ENCODE data around the gene ECEL1.

ECEL1 gene

DNA sequence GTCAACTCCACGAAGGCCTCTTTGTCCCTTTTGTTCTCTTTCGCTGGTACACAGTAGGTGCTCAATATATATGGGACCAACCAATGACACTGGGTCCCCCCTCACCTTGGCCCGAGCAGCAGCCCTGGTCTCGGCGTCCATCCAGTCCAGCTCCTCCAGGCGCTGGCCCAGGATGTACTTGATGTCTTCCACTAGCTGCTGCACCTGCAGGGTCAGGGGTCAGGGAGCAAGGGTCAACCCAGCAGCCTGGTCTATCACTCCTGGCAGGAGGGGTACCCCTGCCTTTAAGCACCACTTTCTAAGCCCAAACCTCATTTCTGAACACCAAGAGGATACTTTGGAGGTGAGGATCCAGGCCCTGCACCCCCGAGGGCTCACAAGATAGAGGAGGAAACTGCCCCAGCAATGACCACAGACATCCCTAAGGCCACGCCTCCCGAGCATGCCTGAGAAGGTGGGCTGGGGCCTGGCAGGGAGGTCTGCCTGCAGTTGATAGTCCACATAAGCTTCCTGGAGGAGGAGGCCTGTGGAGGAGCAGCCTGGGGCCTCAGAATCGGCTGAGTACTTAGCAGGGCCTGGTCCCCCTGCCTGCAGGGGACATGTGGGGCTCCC, 4.2 kb downstream of the ECEL1 start:
- TF ChIP-seq ZSCAN23 (tag by site-specific recombination; IDR thresholded peaks at IDR 0.05), result no peak
- no peaks in the 10 kb centered on the region for H3K9me3 ChIP-seq (ENCODE audit: control insufficient read depth, insufficient read depth, low read depth, low read length)
- peaks cover 0 to 8% of the 10 kb centered on the region in 2 experiments; a peak in 1 of 3 replicates for H3K36me3 ChIP-seq (ENCODE audit: control insufficient read depth in 2 of 2, insufficient read depth in 1 of 2, low read length in 2 of 2)
- CTCF ChIA-PET, result no interaction called here
- no peak overlapping the region for H3K27ac ChIP-seq (ENCODE audit: extremely low read depth, low read depth, low read length)
- no peak overlapping the region for H3K4me3 ChIP-seq (ENCODE audit: low read depth, low read length)
- no peaks in the 10 kb centered on the region for H3K4me1 ChIP-seq (ENCODE audit: control insufficient read depth, insufficient read depth, low read length)
- POLR2A ChIA-PET, result no interaction called here

DNA sequence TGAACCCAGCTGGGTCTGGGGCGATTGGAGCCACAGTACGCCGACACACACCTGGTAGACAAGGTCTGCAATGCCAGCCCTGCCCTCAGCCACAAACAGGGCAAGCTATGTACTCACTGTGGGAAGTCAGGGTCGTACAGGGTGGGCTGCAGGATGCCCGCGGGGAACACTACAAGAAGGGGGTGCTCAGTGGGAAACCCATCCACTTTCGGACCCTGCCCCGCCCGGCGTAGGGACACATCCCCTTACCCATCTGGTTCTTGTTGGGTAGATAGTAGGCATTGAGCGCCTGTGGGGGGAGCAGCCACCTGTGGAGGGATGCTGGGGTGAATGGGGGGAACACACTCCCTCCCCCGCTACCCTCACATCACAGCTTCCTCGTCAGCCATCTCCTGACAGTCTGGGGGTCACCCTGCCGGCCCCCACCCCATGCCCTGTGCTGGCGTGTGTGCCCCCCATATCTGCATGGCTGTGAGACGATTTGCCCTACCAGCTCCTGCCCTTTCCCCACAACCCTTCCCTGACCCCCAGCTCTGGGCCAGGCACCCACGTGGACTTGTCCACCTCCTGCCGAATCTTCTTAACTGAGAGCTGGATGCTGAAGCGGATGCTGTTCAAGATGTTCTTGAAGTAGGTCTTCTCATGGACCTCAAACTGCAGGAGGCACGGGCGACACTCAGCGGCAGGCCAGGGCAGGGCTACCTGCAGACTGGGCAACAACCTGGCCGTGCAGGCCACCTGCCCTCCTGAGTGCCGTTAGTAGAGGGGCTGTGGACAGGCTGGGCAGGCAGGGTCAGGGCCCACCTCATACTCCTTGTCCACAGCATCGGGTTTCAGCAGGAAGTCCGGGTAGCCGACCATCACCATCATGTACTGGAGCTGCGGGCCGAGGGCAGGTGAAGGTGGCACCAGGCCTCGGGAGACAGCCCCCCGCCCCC, 5.1 kb downstream of the ECEL1 start:
- TF ChIP-seq, protein P1, sequence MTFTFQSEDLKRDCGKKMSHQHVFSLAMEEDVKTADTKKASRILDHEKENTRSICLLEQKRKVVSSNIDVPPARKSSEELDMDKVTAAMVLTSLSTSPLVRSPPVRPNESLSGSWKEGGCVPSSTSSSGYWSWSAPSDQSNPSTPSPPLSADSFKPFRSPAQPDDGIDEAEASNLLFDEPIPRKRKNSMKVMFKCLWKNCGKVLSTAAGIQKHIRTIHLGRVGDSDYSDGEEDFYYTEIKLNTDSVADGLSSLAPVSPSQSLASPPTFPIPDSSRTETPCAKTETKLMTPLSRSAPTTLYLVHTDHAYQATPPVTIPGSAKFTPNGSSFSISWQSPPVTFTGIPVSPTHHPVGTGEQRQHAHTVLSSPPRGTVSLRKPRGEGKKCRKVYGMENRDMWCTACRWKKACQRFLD (tag by site-specific recombination; IDR thresholded peaks at IDR 0.05), result no peak
- TF ChIP-seq FEZF1 (tag by site-specific recombination; IDR thresholded peaks at IDR 0.05), result no peak
- no peak for TF ChIP-seq ZNF37A (tag by site-specific recombination; IDR thresholded peaks at IDR 0.05)
- TF ChIP-seq ZNF169 (tag by site-specific recombination; IDR thresholded peaks at IDR 0.05), result no peak
- no peak for TF ChIP-seq ZIC2 (tag by site-specific recombination; IDR thresholded peaks at IDR 0.05)
- peaks cover 0 to 8% of the 10 kb centered on the region in 2 experiments; a peak in 1 of 3 replicates for H3K36me3 ChIP-seq (ENCODE audit: control insufficient read depth in 2 of 2, insufficient read depth in 1 of 2, low read length in 2 of 2)
- H3K4me3 ChIP-seq (ENCODE audit: low read depth, low read length), result no peak overlapping the region
- ChIA-PET POLR2A (no interaction called here), CTCF (interaction anchor here (1.0 kb wide), 1 partner anchor 38 kb away, joined by 3 read pairs; no protein-coding TSS in a partner anchor)
- H3K9me3 ChIP-seq (ENCODE audit: control insufficient read depth, insufficient read depth, low read depth, low read length), result no peaks in the 10 kb centered on the region
- no peak overlapping the region for H3K27ac ChIP-seq (ENCODE audit: extremely low read depth, low read depth, low read length)
- H3K4me1 ChIP-seq (ENCODE audit: control insufficient read depth, insufficient read depth, low read length), result no peaks in the 10 kb centered on the region

DNA sequence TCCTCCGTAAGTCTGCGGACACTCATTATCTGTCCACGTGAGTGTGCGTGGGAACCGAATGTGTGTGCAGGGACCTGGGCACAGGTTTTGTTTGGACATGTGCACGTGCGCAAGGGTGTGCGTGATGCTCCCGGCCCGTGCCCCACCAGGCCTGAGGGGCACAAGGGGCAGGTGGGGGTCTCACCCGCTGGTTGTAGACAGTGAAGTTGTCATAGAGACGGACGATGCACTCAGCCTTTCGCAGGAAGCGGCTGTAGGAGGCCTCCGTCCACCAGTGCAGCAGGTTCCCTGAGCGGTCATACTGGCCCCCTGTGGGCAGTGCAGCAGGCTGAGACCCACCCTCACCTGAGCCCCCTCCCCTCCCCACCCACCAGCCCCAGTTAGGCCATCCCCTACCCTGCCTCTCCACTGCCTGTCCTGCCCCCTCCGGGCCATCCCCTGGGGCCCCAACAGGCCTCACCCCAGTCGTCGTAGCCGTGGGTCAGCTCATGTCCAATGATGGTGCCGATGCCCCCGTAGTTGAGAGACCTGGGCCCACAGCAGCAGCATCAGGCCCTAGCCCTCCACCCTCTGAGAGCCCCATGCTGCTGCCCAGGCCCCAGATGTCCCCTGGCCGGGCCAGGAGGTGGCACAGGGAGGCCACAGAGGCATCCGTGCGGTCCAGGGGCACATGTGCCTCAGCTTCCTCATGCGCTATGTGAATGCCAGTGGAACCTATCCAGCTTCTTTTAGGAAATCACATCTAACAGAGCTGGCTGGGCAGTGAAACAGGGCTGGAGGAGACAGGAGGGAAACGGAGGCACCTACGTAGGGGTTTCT, 6.1 kb downstream of the ECEL1 start:
- no peaks in the 10 kb centered on the region for H3K9me3 ChIP-seq (ENCODE audit: control insufficient read depth, insufficient read depth, low read depth, low read length)
- peaks cover 0 to 8% of the 10 kb centered on the region in 2 experiments; a peak in 1 of 3 replicates for H3K36me3 ChIP-seq (ENCODE audit: control insufficient read depth in 2 of 2, insufficient read depth in 1 of 2, low read length in 2 of 2)
- no peak for TF ChIP-seq ZNF146 (tag by site-specific recombination; IDR thresholded peaks at IDR 0.05)
- no peak for TF ChIP-seq ZNF16 (tag by site-specific recombination; IDR thresholded peaks at IDR 0.05; ENCODE audit: low read depth)
- no peak for TF ChIP-seq WT1 (tag by site-specific recombination; IDR thresholded peaks at IDR 0.05)
- TF ChIP-seq ZNF404 (tag by site-specific recombination; IDR thresholded peaks at IDR 0.05), result no peak
- TF ChIP-seq ZNF366 (tag by site-specific recombination; conservative IDR thresholded peaks at IDR 0.05), result no peak
- no peak for TF ChIP-seq ZNF202 (tag by site-specific recombination; IDR thresholded peaks at IDR 0.05; ENCODE audit: borderline replicate concordance)
- no peak for TF ChIP-seq ZNF266 (tag by site-specific recombination; IDR thresholded peaks at IDR 0.05; ENCODE audit: low read depth)
- TF ChIP-seq ZNF221 (tag by site-specific recombination; IDR thresholded peaks at IDR 0.05; ENCODE audit: borderline replicate concordance), result no peak
- no peak for TF ChIP-seq ZNF239 (tag by site-specific recombination; IDR thresholded peaks at IDR 0.05)
- TF ChIP-seq RBAK (tag by site-specific recombination; IDR thresholded peaks at IDR 0.05), result no peak
- TF ChIP-seq, protein P2, sequence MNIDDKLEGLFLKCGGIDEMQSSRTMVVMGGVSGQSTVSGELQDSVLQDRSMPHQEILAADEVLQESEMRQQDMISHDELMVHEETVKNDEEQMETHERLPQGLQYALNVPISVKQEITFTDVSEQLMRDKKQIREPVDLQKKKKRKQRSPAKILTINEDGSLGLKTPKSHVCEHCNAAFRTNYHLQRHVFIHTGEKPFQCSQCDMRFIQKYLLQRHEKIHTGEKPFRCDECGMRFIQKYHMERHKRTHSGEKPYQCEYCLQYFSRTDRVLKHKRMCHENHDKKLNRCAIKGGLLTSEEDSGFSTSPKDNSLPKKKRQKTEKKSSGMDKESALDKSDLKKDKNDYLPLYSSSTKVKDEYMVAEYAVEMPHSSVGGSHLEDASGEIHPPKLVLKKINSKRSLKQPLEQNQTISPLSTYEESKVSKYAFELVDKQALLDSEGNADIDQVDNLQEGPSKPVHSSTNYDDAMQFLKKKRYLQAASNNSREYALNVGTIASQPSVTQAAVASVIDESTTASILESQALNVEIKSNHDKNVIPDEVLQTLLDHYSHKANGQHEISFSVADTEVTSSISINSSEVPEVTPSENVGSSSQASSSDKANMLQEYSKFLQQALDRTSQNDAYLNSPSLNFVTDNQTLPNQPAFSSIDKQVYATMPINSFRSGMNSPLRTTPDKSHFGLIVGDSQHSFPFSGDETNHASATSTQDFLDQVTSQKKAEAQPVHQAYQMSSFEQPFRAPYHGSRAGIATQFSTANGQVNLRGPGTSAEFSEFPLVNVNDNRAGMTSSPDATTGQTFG (tag by site-specific recombination; IDR thresholded peaks at IDR 0.05; ENCODE audit: borderline replicate concordance), result no peak
- TF ChIP-seq ZNF596 (tag by site-specific recombination; IDR thresholded peaks at IDR 0.05), result no peak
- H3K27ac ChIP-seq (ENCODE audit: extremely low read depth, low read depth, low read length), result no peak overlapping the region
- ChIA-PET CTCF (no interaction called here), POLR2A (no interaction called here)
- H3K4me3 ChIP-seq (ENCODE audit: low read depth, low read length), result no peak overlapping the region
- H3K4me1 ChIP-seq (ENCODE audit: control insufficient read depth, insufficient read depth, low read length), result no peaks in the 10 kb centered on the region

Measured in HEK293 (cell line).